Spleen (tissue), 11 donors: ENCODE results near the gene SMAD6. TPM values are rescaled to one million over a fixed set of nuclear protein-coding genes. Genes with fewer than 3 reads are reported as not detected.

ENCODE experiments used
- DNase-seq: peaks from one replicate; pipeline ENCODE4 v3.0.0-alpha.2; 2020
- H3K27ac ChIP-seq, 8 donors: fragments of 200-600 bp; sonication (generic) in 7 of 8; 1 replicate in 4 of 8; 2 replicates in 4 of 8; pipeline versions ENCODE4 v1.5.0 to v1.8.0; 2016 to 2021; ENCODE audit warnings: inconsistent platforms in 4 of 8, mild to moderate bottlenecking in 4 of 8, moderate library complexity in 1 of 8
- H3K27me3 ChIP-seq, 7 donors: fragments of 200-600 bp; sonication (generic) in 6 of 7; replicated peaks in 1 of 7; 1 replicate in 4 of 7; 2 replicates in 3 of 7; pipeline versions ENCODE4 v1.5.0 to v1.8.0; 2016 to 2021; ENCODE audit warnings: inconsistent platforms in 3 of 7, mild to moderate bottlenecking in 1 of 7
- H3K36me3 ChIP-seq, 6 donors: fragments of 200-600 bp; sonication (generic) in 5 of 6; 1 replicate in 4 of 6; 2 replicates in 2 of 6; pipeline versions ENCODE4 v1.5.0 to v1.8.0; 2016 to 2021; ENCODE audit warnings: inconsistent platforms in 2 of 6
- H3K4me1 ChIP-seq, 6 donors: fragments of 200-600 bp; sonication (generic) in 5 of 6; 1 replicate in 3 of 6; 2 replicates in 3 of 6; pipeline versions ENCODE4 v1.5.0 to v1.8.0; 2016 to 2021; ENCODE audit warnings: inconsistent platforms in 3 of 6
- H3K4me3 ChIP-seq, 8 donors: fragments of 200-600 bp; sonication (generic) in 7 of 8; 1 replicate in 4 of 8; 2 replicates in 4 of 8; pipeline versions ENCODE4 v1.5.0 to v1.8.0; 2016 to 2021; ENCODE audit warnings: inconsistent platforms in 4 of 8, mild to moderate bottlenecking in 4 of 8, moderate library complexity in 2 of 8
- H3K9me3 ChIP-seq, 8 donors: fragments of 200-600 bp; sonication (generic) in 7 of 8; 1 replicate in 4 of 8; 2 replicates in 4 of 8; pipeline versions ENCODE4 v1.5.0 to v1.8.0; 2016 to 2021; ENCODE audit warnings: inconsistent platforms in 4 of 8
- CTCF ChIP-seq, 11 experiments: fragments of 200-600 bp in 7 of 11; fragments of 450-650 bp in 4 of 11; sonication (generic) in 4 of 11; IDR thresholded peaks in 8 of 11; conservative IDR thresholded peaks in 3 of 11; 1 replicate in 7 of 11; 2 replicates in 4 of 11; pipeline versions ENCODE4 v1.4.0 to v1.8.0; 2016 to 2021; ENCODE audit warnings: antibody characterized with exemption in 11 of 11, inconsistent platforms in 4 of 11, mild to moderate bottlenecking in 1 of 11
- POLR2A ChIP-seq, 3 donors: fragments of 450-650 bp; IDR thresholded peaks; one replicate each; pipeline ENCODE4 v1.5.1; 2017; ENCODE audit warnings: antibody characterized with exemption in 3 of 3, mild to moderate bottlenecking in 1 of 3
- POLR2AphosphoS5 ChIP-seq, 3 donors: sonication (generic); formaldehyde crosslinking; IDR thresholded peaks; one replicate each; pipeline ENCODE4 v1.5.1; 2017; ENCODE audit warnings: antibody characterized with exemption in 3 of 3
- WGBS, 5 donors: extraction: QIAGEN DNeasy Blood & Tissue Kit in 3 of 5; methylation state at CpG; one replicate each; pipeline versions ENCODE4 v1.1.5 to v1.1.7; 2013 to 2018; 5-methylcytosine and 5-hydroxymethylcytosine counted together
- intact Hi-C: fragments of 100-400 bp; cut with DNase I; formaldehyde crosslinking; loops from one replicate; pipeline ENCODE4 v1.15.0; 2023; ENCODE audit warnings: low total_unique reads
- polyA plus RNA-seq, 3 donors: library from polyadenylated mRNA; stranded (reverse); fragments of 200-250 nt; gene quantifications; one replicate each; pipeline ENCODE4 v1.2.1, GENCODE V29; 2013
- total RNA-seq, 7 donors: library from RNA; depleted of rRNA in 3 of 7; stranded (reverse); fragments of >200 nt in 3 of 7; fragmentation: NEBNext Ultra II Directional in 4 of 7; extraction: Animal tissue kit (Norgen Biotek cat#: 25700) in 4 of 7; gene quantifications; one replicate each; pipeline versions ENCODE4 v1.1.0 to v1.2.1, GENCODE V29; 2016 to 2021
- donor health status: healthy with polysubstance abuse.
- donor health status: DM: no; HTN: no; CAD: no; lungs with moderate emphysema.
- donor health status: DM: no; HTN: no; CAD: no.
- donor health status: Bipolar disorder and iron deficiency.
- donor health status: healthy.
- donor health status: DM: no; HTN: no; CAD: no.
- donor health status: DM: yes; HTN: yes; CAD: no.

Gene SMAD6
- total and polyA plus RNA-seq, 10 donors = 0.72 to 14.0 (median 4.8) TPM

GRCh38 chr15:66798426-66799061, 96.5 kb downstream of the SMAD6 start:
- Histone ChIP-seq H3K27ac (no peak overlapping the region), H3K9me3 (no peaks in the 10 kb centered on the region), H3K4me3 (no peak overlapping the region), H3K36me3 (no peaks in the 10 kb centered on the region), H3K27me3 (no peaks in the 10 kb centered on the region), H3K4me1 (peaks cover 0 to 16% (median 12%) of the 10 kb centered on the region in 6 donors)
- no peak for DNase-seq
- 90 to 96% (median 93%) methylated on average over 10 of the region's 10 CpGs for WGBS, 5 donors
- TF ChIP-seq POLR2AphosphoS5 (IDR thresholded peaks at IDR 0.05) = no peak
- TF ChIP-seq CTCF (IDR thresholded peaks at IDR 0.05 in 8 of 11, conservative IDR thresholded peaks at IDR 0.05 in 3 of 11) = no peak
- no peak for TF ChIP-seq POLR2A (IDR thresholded peaks at IDR 0.05)
- intact Hi-C loops = no loop called here

GRCh38 chr15:66799242-66799641, 97.2 kb downstream of the SMAD6 start:
- Histone ChIP-seq H3K9me3 (no peaks in the 10 kb centered on the region), H3K27me3 (no peaks in the 10 kb centered on the region), H3K27ac (no peak overlapping the region), H3K36me3 (no peaks in the 10 kb centered on the region), H3K4me3 (no peak overlapping the region), H3K4me1 (peaks cover 0 to 22% (median 14%) of the 10 kb centered on the region in 6 donors)
- no peak for TF ChIP-seq POLR2A (IDR thresholded peaks at IDR 0.05)
- WGBS, 5 donors = 79 to 93% (median 87%) methylated on average over 4 of the region's 4 CpGs
- DNase-seq = no peak
- intact Hi-C loops = no loop called here

GRCh38 chr15:66800584-66801235, 98.7 kb downstream of the SMAD6 start:
- no peaks in the 10 kb centered on the region for H3K36me3 ChIP-seq
- TF ChIP-seq POLR2AphosphoS5 (IDR thresholded peaks at IDR 0.05) (no peak), CTCF (IDR thresholded peaks at IDR 0.05 in 8 of 11, conservative IDR thresholded peaks at IDR 0.05 in 3 of 11) (no peak), POLR2A (IDR thresholded peaks at IDR 0.05) (no peak)
- no peak overlapping the region for H3K4me3 ChIP-seq
- no peaks in the 10 kb centered on the region for H3K9me3 ChIP-seq
- 80 to 89% (median 84%) methylated on average over 11 of the region's 11 CpGs for WGBS, 5 donors
- H3K27ac ChIP-seq = no peak overlapping the region
- intact Hi-C loops = no loop called here
- H3K4me1 ChIP-seq = peaks cover 0 to 25% (median 14%) of the 10 kb centered on the region in 6 donors
- H3K27me3 ChIP-seq = no peaks in the 10 kb centered on the region
- no peak for DNase-seq

- intact Hi-C loops = no loop called here
Observed at GRCh38 chr15:66801266-66801665, 99.2 kb downstream of the SMAD6 start.

More at GRCh38 chr15:66801266-66801665, 99.2 kb downstream of the SMAD6 start:
- Histone ChIP-seq H3K36me3 (no peaks in the 10 kb centered on the region), H3K27me3 (no peaks in the 10 kb centered on the region), H3K4me3 (no peak overlapping the region), H3K4me1 (peaks cover 0 to 25% (median 14%) of the 10 kb centered on the region in 6 donors), H3K27ac (no peak overlapping the region), H3K9me3 (no peaks in the 10 kb centered on the region)
- TF ChIP-seq POLR2AphosphoS5 (IDR thresholded peaks at IDR 0.05) (no peak), POLR2A (IDR thresholded peaks at IDR 0.05) (no peak), CTCF (IDR thresholded peaks at IDR 0.05 in 8 of 11, conservative IDR thresholded peaks at IDR 0.05 in 3 of 11) (no peak)
- 54 to 91% (median 80%) methylated on average over 3 of the region's 3 CpGs for WGBS, 5 donors
- DNase-seq = no peak
